Measurements from ENCODE around the gene ZFP69. TPM values are rescaled to one million over a fixed set of nuclear protein-coding genes. Genes with fewer than 3 reads are reported as not detected.

Gene ZFP69
- total and polyA plus RNA-seq, 2 of the 4 experiments (the other 2 are of a cell fraction), result 1.2 to 1.6 TPM

GRCh38 chr1:40532062-40532389 lies 54.9 kb downstream of the ZFP69 start:
- H2BK120ac ChIP-seq (ENCODE audit: low read depth, low read length), result no peak overlapping the region
- H2BK15ac ChIP-seq (ENCODE audit: low read depth, low read length), result no peak overlapping the region
- peak overlapping the region; percentile 56; the same call in 1 of the 2 replicates for H3K4ac ChIP-seq (ENCODE audit: low read depth, low read length)
- H4K20me1 ChIP-seq (ENCODE audit: insufficient read depth, low read length), result no peaks in the 10 kb centered on the region
- intact Hi-C loops (cut with micrococcal nuclease) (loop anchor here (5.0 to 10.0 kb wide), 2 partner anchors 133 to 320 kb away; partner anchors contain the start of gene RIMS3), in situ Hi-C loops (cut with MboI; ENCODE audit: low sequenced_read_pairs) (no loop called here), dilution Hi-C loops (cut with HindIII; ENCODE audit: low sequenced_read_pairs, unreplicated experiment) (no loop called here)
- 0% methylated on average over 1 of the region's 3 CpGs; no CpG with 5 or more reads in 1 of the 2 experiments for WGBS, 2 experiments (ENCODE audit: extremely low coverage in 2 of 2, insufficient read length in 1 of 2)
- no peak overlapping the region for H4K91ac ChIP-seq (ENCODE audit: insufficient read depth, low read depth, low read length)
- H3K56ac ChIP-seq (ENCODE audit: extremely low read depth, insufficient read depth, low read length), result peak overlapping the region; percentile 67; the same call in 1 of the 2 replicates
- no peaks in the 10 kb centered on the region for H3K9me3 ChIP-seq (ENCODE audit: control insufficient read depth, insufficient read depth, low read length)
- H2BK20ac ChIP-seq (ENCODE audit: low read depth, low read length), result no peak overlapping the region
- DNase-seq, result no peak
- peak overlapping the region; percentile 86 for H3K4me2 ChIP-seq (ENCODE audit: low read depth, low read length)
- peaks cover 0 to 7% of the 10 kb centered on the region in 2 experiments; a peak in 2 of 4 replicates for H3K79me1 ChIP-seq (ENCODE audit: low read depth in 1 of 2, low read length in 2 of 2)
- peak overlapping the region; percentile 65 to 87; a peak in 2 of 4 replicates for H4K8ac ChIP-seq (ENCODE audit: low read depth in 2 of 2, low read length in 2 of 2)
- ChIA-PET POLR2A (ENCODE audit: unreplicated experiment) (no interaction called here), CTCF (interaction anchor here (0.6 to 1.5 kb wide), 7 partner anchors 8 to 1768 kb away, joined by 3 to 10 read pairs (median 5); no protein-coding TSS in a partner anchor)
- peak overlapping the region; percentile 41; the same call in 1 of the 2 replicates for H3K14ac ChIP-seq (replicated peaks; ENCODE audit: low read depth, low read length)
- no peak for ATAC-seq (ENCODE audit: low read depth)
- H4K5ac ChIP-seq (ENCODE audit: low read depth, low read length), result peak overlapping the region; percentile 13
- H3K18ac ChIP-seq (ENCODE audit: low read depth, low read length), result no peak overlapping the region
- H3K4me1 ChIP-seq (ENCODE audit: control insufficient read depth, insufficient read depth, low read length), result no peaks in the 10 kb centered on the region
- no peaks in the 10 kb centered on the region for H3K27me3 ChIP-seq (ENCODE audit: control insufficient read depth, insufficient read depth, low read length)
- BruUV-seq (replicated peaks), result no TSS peak
- H3K4me3 ChIP-seq (ENCODE audit: insufficient read depth, low read depth, low read length), result peak overlapping the region; percentile 73
- no peaks in the 10 kb centered on the region for H3K36me3 ChIP-seq (ENCODE audit: control insufficient read depth, insufficient read depth, low read length)
- H3K27ac ChIP-seq (ENCODE audit: insufficient read depth, low read length), result peak overlapping the region; percentile 54
- no peak overlapping the region; the same call in 1 of the 2 replicates for H2AK5ac ChIP-seq (ENCODE audit: low read depth, low read length)
- no peak overlapping the region for H2AK9ac ChIP-seq (replicated peaks; ENCODE audit: low read depth, low read length, poor library complexity)
- peak overlapping the region; percentile 97 for H2AFZ ChIP-seq (replicated peaks; ENCODE audit: low read length, poor library complexity)
- TF ChIP-seq BHLHE40 (IDR thresholded peaks at IDR 0.05; ENCODE audit: low read depth, low read length), result no peak
- no peak for TF ChIP-seq CHD1 (IDR thresholded peaks at IDR 0.05; ENCODE audit: low read depth, low read length)
- no peak for TF ChIP-seq CEBPB (IDR thresholded peaks at IDR 0.05; ENCODE audit: low read depth, low read length)
- no peak for TF ChIP-seq RCOR1 (IDR thresholded peaks at IDR 0.05; ENCODE audit: insufficient replicate concordance, low read length)
- no peak for TF ChIP-seq MAFK (IDR thresholded peaks at IDR 0.05; ENCODE audit: low read depth, low read length)
- no peak for TF ChIP-seq MXI1 (IDR thresholded peaks at IDR 0.05; ENCODE audit: borderline replicate concordance, low read depth, low read length)
- TF ChIP-seq CTCF (conservative IDR thresholded peaks at IDR 0.05; ENCODE audit: low read depth, low read length), result no peak
- no peak for TF ChIP-seq MAZ (IDR thresholded peaks at IDR 0.05; ENCODE audit: borderline replicate concordance, low read depth, low read length)
- no peak for TF ChIP-seq RAD21 (IDR thresholded peaks at IDR 0.05; ENCODE audit: low read length)
- TF ChIP-seq USF2 (IDR thresholded peaks at IDR 0.05; ENCODE audit: low read depth, low read length), result no peak
- TF ChIP-seq NFE2L2 (IDR thresholded peaks at IDR 0.05; ENCODE audit: low read depth, low read length), result no peak
- no peak for TF ChIP-seq FOS (IDR thresholded peaks at IDR 0.05; ENCODE audit: low read depth, low read length)
- no peak for TF ChIP-seq SMC3 (IDR thresholded peaks at IDR 0.05; ENCODE audit: low read depth, low read length)
- TF ChIP-seq ELK1 (IDR thresholded peaks at IDR 0.05; ENCODE audit: borderline replicate concordance, low read depth, low read length), result no peak
- H3K23ac ChIP-seq (ENCODE audit: low read depth, low read length), result peak overlapping the region; percentile 31; the same call in 1 of the 2 replicates
- peak overlapping the region; percentile 53 for H3K9ac ChIP-seq (ENCODE audit: low read depth, low read length)
- H2BK5ac ChIP-seq (ENCODE audit: low read depth, low read length, poor library complexity, severe bottlenecking), result no peak overlapping the region
- H3K9me1 ChIP-seq (ENCODE audit: insufficient read depth, low read length), result no peaks in the 10 kb centered on the region
